Brain microvascular endothelial cell (primary cell): Measurements from ENCODE around the gene TBL1X.
A peak's percentile ranks its signal among the peaks of the same experiment; 100 is the strongest.

ENCODE experiments used
- DNase-seq: peaks from one replicate; pipeline ENCODE4 v3.0.0-alpha.2; 2020
- H3K27ac ChIP-seq: fragments of 250-450 bp; sonication (Bioruptor Pico); 2 replicates; pipeline ENCODE4 v1.5.1; 2020; ENCODE audit warnings: mild to moderate bottlenecking, moderate library complexity
- H3K27me3 ChIP-seq: fragments of 250-450 bp; sonication (Bioruptor Pico); replicated peaks from 2 replicates; pipeline ENCODE4 v1.5.1; 2020; ENCODE audit warnings: mild to moderate bottlenecking
- H3K36me3 ChIP-seq: fragments of 250-450 bp; sonication (Bioruptor Pico); replicated peaks from 2 replicates; pipeline ENCODE4 v1.5.1; 2020; ENCODE audit warnings: mild to moderate bottlenecking
- H3K4me3 ChIP-seq: 2 replicates; pipeline ENCODE4 v1.5.1; 2011; ENCODE audit warnings: low read depth, mild to moderate bottlenecking, control low read depth, low read length, moderate library complexity
- CTCF ChIP-seq: IDR thresholded peaks from 2 replicates; pipeline ENCODE4 v1.5.1; 2011; ENCODE audit warnings: low read depth, mild to moderate bottlenecking, moderate library complexity, low read length, control low read depth, inconsistent platforms; ENCODE audit errors: missing control alignments
- in situ Hi-C: cut with HindIII; loops from 2 replicates; pipeline ENCODE4 v1.10.0; 2017; ENCODE audit warnings: low sequenced_read_pairs, low pct_ligation_motif_present

The TBL1X gene

GRCh38 chrX:9464435-9465371, at the start of gene TBL1X:
Gene TBL1X (plus strand): TSS chrX:9465058. CDS start chrX:9653587, 188,529 bp downstream.
- DNase-seq, result no peak
- Histone ChIP-seq H3K36me3 (no peaks in the 10 kb centered on the region), H3K4me3 (peak within 1 kb of the TSS; percentile 61), H3K27ac (peak within 1 kb of the TSS; percentile 24), H3K27me3 (no peaks in the 10 kb centered on the region)
- in situ Hi-C loops, result no loop called here
- no peak for TF ChIP-seq CTCF

- TF ChIP-seq CTCF, result no peak
- no peaks in the 10 kb centered on the region for H3K27me3 ChIP-seq
- in situ Hi-C loops, result no loop called here
- no peaks in the 10 kb centered on the region for H3K36me3 ChIP-seq
- H3K4me3 ChIP-seq, result no peak overlapping the region
- H3K27ac ChIP-seq, result no peak overlapping the region
- DNase-seq, result no peak
Observed at GRCh38 chrX:9416562-9417348, 48.1 kb upstream of the TBL1X start.

GRCh38 chrX:9418262-9418661, 46.6 kb upstream of the TBL1X start:
- no peak for TF ChIP-seq CTCF
- in situ Hi-C loops, result no loop called here
- H3K27ac ChIP-seq, result no peak overlapping the region

GRCh38 chrX:9420275-9421265, 44.3 kb upstream of the TBL1X start:
- no peak for DNase-seq
- no peaks in the 10 kb centered on the region for H3K27me3 ChIP-seq
- TF ChIP-seq CTCF, result no peak
- H3K36me3 ChIP-seq, result no peaks in the 10 kb centered on the region
- H3K4me3 ChIP-seq, result no peak overlapping the region
- H3K27ac ChIP-seq, result no peak overlapping the region
- in situ Hi-C loops, result no loop called here

More at GRCh38 chrX:9418262-9418661, 46.6 kb upstream of the TBL1X start:
- H3K27me3 ChIP-seq, result no peaks in the 10 kb centered on the region
- no peak overlapping the region for H3K4me3 ChIP-seq
- DNase-seq, result no peak
- H3K36me3 ChIP-seq, result no peaks in the 10 kb centered on the region

GRCh38 chrX:9429767-9430166, 35.1 kb upstream of the TBL1X start:
- in situ Hi-C loops, result no loop called here
- DNase-seq, result no peak
- Histone ChIP-seq H3K36me3 (no peaks in the 10 kb centered on the region), H3K27me3 (no peaks in the 10 kb centered on the region), H3K4me3 (no peak overlapping the region), H3K27ac (no peak overlapping the region)
- no peak for TF ChIP-seq CTCF
